Sciatic nerve (tissue), 2 donors: Measurements from ENCODE around the gene MAP3K5. TPM values are rescaled to one million over a fixed set of nuclear protein-coding genes. Genes with fewer than 3 reads are reported as not detected.

ENCODE experiments used
- ATAC-seq: fragments of 200-7000 bp; cut with Tn5 transposase; one replicate; pipeline ENCODE4 v1.9.1; 2020; ENCODE audit warnings: mild to moderate bottlenecking, moderate library complexity
- DNase-seq: peaks from one replicate; pipeline ENCODE4 v3.0.0-alpha.2; 2020; ENCODE audit warnings: low spot score
- intact Hi-C: fragments of 100-400 bp; cut with DNase I; formaldehyde crosslinking; loops from one replicate; pipeline ENCODE4 v1.14.2; 2022
- total RNA-seq: library from RNA; stranded (reverse); fragmentation: NEBNext Ultra II Directional; extraction: Animal tissue kit (Norgen Biotek cat#: 25700); gene quantifications from one replicate; pipeline ENCODE4 v1.2.1, GENCODE V29; 2021
- donor health status: DM: no; HTN: no; CAD: no.
- donor health status: DM: no; HTN: no; CAD: no.

Gene MAP3K5
- total RNA-seq, 1 donor from 2014 or later = 18.9 TPM

- DNase-seq (no peak), ATAC-seq (no peak)
- intact Hi-C loops = no loop called here
Measured at GRCh38 chr6:136579800-136580199, 212.5 kb downstream of the MAP3K5 start.

GRCh38 chr6:136576821-136577220 is 215.5 kb downstream of the MAP3K5 start:
- ATAC-seq (no peak), DNase-seq (no peak)
- intact Hi-C loops = no loop called here

DNA sequence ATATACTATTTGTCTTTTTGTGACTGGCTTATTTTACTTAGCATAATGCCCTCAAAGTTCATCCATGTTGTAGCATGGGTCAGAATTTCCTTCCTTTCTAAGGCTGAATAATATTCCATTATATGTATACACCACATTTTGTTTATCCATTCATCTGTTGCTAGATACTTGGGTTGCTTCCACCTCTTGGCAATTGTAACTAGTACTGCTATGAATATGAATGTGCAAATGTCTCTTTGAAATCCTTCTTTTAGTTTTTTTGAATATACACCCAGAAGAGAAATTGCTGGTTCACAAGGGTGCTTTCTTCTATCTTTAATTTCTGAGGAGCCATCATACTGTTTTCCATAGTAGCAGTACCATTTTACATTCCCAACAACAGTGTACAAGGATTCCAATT is 220.8 kb downstream of the MAP3K5 start:
- DNase-seq = no peak
- intact Hi-C loops = no loop called here
- ATAC-seq = no peak

GRCh38 chr6:136571065-136571464 is 221.2 kb downstream of the MAP3K5 start:
- intact Hi-C loops = no loop called here
- DNase-seq = no peak
- ATAC-seq = no peak

- intact Hi-C loops = no loop called here
- no peak for ATAC-seq
- DNase-seq = no peak
Measured at GRCh38 chr6:136568129-136568528, 224.1 kb downstream of the MAP3K5 start.

GRCh38 chr6:136567688-136568087 is 224.6 kb downstream of the MAP3K5 start:
- intact Hi-C loops = no loop called here
- DNase-seq (no peak), ATAC-seq (no peak)

GRCh38 chr6:136566851-136567250 is 225.4 kb downstream of the MAP3K5 start:
- intact Hi-C loops = no loop called here
- ATAC-seq = no peak
- DNase-seq = no peak

DNA sequence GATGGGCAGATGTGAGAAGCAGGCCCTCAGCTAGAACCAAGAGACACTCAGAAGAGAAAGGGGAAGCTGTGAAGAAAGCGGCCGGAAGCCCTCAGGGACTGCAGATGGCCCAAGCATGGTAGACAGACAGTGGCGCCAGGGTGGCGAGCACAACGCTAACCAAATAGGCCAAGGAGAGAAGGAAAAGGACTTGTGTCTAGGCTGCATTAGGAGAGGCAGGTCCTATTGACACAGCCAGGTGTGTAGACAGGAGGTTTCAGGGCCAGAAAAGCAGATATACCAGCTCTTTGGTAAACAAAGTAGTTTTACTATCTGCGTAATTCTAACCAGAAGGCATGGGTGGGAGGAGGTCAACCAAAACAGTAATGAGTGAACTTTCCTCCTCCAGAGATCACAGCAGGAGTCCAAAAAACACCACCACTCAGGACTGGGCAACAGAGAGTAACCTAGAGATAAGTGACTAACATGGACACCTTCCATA is 226.2 kb downstream of the MAP3K5 start:
- no peak for DNase-seq
- ATAC-seq = no peak
- intact Hi-C loops = no loop called here

DNA sequence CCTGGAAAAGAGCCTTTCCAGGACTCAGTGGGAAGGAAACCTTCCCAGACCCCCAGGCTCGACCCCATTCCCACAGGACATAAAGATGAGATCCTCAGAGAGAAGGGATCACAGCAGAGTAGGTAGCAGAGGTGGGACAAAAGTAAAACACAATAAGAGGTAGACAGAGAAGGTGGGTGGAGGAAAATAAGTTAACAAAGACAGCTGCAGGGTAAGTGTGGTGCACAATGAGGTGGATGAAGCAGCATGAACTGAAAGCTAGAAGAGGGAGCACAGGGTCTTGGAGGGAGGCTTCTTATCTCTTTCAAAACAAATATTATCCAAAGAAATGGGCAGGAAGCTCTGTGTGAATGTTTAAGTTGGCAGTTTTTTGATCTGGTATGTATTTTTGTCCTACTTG is 228.1 kb downstream of the MAP3K5 start:
- DNase-seq (no peak), ATAC-seq (no peak)
- intact Hi-C loops = no loop called here

DNA sequence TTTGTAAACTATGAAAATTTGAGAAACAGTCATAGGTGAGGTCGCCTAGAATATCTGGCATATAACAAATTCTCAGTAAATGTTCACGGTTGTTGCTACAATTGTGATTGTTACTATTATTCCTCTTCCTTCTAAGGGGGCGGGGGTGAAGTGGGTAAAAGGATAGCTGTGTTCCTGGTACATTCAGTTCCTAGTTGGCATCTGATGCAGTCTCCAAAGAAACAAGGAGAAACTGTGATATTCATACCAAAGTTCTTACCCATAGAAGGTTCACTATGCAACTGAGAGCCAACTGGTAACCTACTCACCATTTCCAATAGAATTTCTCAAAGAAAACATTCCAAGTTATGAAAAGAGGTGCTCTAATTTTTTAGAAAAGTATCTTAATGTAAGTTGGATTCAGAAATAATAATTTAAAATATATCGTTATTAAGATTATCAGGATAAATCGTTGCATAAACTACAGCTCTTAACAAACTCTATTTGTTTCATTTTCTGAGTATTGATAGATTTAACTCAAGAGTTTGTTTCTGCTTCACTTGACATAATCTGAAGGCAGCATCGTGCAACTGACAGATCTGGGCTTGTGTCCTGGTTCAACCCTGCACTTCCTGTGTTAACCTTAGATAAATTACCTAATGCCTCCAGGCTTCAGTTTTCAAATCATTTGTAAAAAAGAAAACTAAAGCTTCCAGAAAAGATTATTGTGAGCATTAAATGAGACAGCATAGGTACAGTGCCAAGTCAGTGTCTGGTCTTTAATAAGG is 228.7 kb downstream of the MAP3K5 start:
- intact Hi-C loops = no loop called here
- ATAC-seq = no peak
- DNase-seq = no peak

DNA sequence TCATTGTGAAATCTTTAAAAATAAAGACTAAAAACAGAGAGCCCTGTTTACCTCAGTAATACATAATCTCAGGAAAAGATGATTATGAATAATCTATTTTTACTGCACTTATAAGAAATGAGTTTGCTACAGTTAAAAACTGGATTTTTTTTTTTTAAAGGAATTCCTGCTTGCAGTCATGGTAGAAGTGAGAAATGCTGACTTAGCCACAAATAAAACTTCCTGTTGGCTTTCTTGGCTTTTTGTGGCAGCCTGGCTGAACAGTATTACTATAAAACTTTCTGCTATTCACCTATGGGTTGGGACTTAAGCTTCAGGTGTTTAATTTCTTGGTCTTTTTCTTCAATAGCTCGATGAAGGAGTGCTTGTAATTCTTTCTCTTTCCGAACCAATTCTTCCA is 230.1 kb downstream of the MAP3K5 start:
- intact Hi-C loops = no loop called here
- ATAC-seq = no peak
- no peak for DNase-seq

DNA sequence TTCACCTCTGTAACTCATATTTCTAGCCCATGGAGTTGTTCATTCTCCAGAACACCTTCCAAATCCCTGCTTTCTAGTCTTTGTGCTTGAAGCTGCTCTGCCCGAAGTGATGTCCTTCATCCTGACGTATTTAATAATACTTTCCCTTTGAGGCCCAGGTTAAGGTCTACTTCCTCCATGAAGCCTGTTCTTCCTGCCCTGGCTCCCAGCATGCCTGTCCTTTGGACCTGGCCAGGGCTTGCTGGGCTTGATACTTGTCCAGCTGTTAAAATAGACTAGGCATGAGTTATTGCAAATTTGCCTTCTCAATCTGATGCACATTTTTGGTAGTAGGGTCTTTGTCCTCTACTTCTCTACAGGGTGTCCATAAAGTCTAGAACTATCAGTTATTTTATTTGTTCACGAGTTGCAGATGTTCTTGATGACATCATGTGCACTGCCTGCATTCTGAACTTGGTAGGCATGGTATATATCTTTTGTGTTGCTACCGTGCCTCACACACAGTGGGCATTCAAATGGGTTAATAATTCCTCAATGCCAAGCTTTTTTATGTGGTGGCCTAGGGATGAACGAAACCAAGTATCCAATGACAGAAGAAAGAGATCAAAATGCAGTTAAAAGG is 239.0 kb downstream of the MAP3K5 start:
- no peak for DNase-seq
- intact Hi-C loops = no loop called here

DNA sequence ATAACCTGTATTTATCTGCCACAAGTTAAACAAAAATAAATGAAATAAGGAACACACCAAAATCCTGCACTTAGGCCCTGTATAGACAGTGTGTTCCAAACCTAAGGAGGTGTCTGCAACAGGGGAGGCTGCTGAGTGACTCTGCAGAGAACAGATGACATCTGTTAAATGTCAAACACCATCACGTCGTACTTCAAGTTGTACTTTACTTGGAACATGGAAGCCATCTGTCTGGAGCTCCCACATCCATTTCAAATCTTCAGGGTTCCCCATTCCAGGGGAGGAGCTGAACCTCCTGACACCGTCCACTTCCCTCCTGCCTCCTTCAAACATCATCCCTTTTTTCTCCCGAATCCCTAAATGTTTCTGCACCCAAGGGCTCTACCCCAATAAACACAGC is 240.2 kb downstream of the MAP3K5 start:
- DNase-seq (no peak), ATAC-seq (no peak)
- intact Hi-C loops = no loop called here

More for the DNA sequence above, 239.0 kb downstream of the MAP3K5 start:
- ATAC-seq = no peak

DNA sequence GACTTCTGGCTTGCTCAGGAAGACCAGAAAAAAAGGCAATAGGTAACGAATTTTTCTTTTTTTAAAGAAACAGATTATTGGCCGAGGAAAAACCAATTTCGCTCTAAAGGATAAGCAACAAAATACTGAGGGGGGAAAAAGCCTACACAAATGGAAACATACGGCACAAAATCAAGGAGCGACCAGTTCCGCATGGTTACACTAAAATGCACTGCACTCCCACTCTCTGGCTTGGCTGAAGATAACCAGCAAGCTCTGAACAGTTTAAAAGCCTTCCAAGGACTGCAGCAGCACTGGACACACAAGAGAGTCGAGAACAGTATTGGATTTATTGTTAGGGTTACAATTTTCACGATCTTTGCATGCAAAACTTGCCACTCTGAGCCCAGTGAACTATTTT is 241.2 kb downstream of the MAP3K5 start:
- DNase-seq (no peak), ATAC-seq (no peak)
- intact Hi-C loops = no loop called here

DNA sequence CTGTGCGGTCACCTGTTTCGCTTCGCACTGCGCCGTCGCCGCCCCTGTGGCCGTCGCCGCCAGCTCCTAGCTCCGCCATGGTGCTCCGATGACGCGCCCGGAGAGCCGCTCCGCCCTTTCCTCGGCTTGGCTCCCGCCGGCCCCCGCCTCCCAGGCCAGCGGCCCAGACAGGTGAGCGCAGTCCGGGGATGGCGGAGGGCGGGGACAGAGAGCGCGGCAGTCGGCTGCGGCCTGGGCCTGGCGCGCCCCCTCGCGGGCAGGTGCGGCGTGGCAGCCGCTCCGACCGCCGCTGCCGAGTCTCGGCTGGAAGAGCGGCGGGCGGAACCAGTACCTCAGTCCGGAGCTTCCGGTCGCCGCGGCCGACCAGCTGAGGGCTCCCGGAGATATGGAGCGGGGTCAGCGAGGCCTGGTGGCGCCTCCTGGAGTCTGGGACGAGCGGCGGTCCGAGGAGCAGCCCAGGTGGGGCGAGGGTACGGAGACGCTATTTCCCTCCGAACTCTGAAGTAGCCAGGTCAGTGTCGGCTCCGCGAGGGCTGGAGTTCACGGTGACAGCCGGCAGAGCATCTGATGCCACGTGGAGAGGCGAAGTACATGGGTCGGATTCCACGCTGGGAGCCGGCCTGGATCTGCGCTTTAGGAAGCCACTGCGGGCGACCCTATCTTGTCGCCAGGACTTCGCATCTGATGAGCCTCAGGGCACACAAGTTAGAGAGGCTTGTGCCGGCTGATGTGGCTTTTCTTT is 241.8 kb downstream of the MAP3K5 start, which contains the start of gene MAP7:
Gene MAP7, minus strand, starts transcription at position 93 of the 742 bp plus-strand sequence. Its CDS starts 14 bp downstream, at position 79.
- peak; percentile 60 for DNase-seq
- intact Hi-C loops = no loop called here
- ATAC-seq = peak; percentile 73

DNA sequence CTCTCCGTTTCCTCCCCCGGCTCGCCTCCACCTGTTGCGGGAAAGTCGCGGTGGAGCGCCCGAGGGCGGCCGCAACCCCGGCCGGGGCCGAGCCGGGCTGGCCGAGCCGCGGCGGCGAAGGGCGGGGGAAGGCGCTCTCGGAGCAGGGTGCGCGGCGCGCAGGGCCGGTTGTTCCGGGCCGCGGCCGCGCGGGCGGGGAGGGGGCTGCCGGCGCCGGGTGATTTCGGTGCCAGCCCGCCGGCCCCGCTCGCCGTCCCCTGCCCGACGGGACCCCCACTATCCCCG is 242.3 kb downstream of the MAP3K5 start:
- DNase-seq (no peak), ATAC-seq (peak; percentile 41)
- intact Hi-C loops = no loop called here

GRCh38 chr6:136549300-136550044 is 242.8 kb downstream of the MAP3K5 start:
- intact Hi-C loops = no loop called here
- DNase-seq = no peak
- ATAC-seq = peak; percentile 24

DNA sequence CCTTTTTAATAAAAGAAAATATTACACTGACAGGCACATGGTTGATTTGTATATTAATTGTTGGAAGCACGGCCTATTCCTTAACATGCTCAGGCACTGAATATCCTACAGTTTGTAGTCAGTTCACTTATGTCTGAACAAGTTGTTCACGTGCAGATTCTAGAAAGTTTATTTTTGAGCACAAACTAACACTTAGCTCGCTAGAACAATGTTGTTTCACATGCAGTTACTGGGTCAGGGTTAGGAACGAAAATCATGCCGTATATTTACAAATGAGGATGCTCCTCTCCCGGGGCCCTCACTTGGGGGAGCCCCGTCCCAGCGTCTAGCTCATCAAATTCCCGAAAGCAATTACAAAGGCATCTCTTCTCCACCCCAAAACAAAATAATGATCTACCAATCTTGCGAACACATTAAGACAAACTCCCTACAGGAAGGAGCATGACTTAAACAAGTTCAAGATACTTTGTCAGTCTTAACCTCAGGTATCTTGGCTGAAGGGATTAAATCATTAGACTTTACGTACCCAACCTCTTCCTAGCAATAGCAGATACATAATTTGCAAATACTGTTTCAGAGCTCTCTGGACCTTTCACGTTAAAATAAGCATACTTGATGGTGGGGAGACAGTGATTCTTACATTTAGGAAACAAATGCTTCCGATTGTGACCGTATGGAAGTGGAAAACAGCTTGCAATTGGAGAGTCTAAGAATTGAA is 243.5 kb downstream of the MAP3K5 start:
- DNase-seq = no peak
- ATAC-seq = no peak
- intact Hi-C loops = no loop called here

DNA sequence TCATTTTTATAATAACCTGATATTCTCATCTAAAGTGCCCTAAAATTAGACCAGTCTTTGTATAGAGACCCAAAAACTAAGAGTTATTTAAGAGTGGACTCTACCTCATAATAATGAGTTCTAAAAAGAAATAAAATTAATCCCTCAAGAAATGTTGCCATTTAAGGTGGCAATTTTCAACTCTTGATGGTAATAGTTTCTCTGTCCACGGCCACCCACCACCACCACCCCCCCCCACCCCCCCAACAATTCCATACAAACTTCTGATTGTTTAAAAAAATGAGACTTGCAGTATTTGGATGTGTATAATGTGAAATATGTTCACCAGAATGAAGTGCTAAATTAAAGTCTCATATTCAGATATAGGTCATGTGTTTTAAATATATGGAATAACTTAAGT is 244.4 kb downstream of the MAP3K5 start:
- ATAC-seq (no peak), DNase-seq (no peak)
- intact Hi-C loops = no loop called here
